GF-D8 (cell line): ENCODE results near the gene DSG3.

Source experiments
- DNase-seq: peaks from one replicate; lab custom pipeline; 2025; lab: John Stamatoyannopoulos, UW

DSG3 gene

DNA sequence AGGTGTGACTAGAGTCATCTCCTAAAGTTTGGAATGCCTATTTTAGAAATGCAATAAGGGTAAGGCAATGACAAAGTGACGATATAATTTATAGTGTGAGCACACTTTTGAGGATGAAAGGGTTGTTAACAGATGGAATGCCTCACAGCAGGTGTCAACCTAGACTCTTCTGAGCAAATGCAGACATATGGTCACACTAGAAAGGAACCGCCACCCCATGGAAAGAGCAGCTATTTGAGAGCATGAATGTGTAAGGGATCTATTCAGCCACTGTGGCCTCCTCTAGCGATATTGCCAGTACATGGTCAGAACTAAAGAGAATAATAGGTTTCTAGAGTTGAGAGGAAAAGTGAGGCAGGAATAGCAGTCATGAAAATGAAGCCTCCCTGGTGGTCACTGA lies 68.9 kb downstream of the DSG3 start:
- DNase-seq, result no peak

DNA sequence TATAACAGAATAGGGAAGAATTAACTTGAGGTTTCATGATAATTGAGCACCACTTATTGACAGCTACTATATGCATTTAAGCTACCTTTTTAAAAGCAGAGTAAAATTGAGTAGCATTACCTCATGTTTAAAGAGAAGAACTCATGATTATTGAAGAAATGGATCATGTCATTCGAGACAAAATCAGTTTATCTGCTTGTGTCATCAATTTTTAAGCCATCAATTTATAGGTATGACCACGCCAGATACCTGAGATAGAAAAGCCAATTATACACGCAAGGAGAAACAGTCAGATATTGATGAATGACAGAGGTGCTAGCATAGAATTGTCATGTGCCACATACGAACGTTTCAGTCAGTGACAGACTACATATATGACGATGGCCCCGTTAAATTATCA lies 78.8 kb downstream of the DSG3 start:
- DNase-seq, result no peak
